ENCODE results near the gene DIP2C.

The DIP2C gene

DNA sequence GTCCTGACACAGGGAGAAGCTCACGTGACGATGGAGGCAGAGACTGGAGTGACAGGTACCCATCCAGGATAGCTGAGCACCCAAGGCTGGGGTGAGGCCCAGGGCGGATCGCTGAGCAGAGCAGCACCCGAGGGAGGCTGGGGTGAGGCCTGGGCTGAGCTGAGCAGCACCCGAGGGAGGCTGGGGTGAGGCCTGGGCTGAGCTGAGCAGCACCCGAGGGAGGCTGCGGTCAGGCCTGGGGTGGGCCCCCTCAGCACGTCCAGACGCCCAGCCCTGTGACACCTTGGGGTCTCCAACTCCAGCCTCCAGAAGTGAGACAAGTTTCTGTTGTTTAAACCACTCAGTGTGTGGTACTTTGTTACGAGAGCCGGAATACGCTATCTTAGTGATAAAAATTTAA is 318.0 kb downstream of the DIP2C start:
- ATAC-seq (ENCODE audit: insufficient read depth, low read depth) (no peak), DNase-seq (no peak)
- no peak overlapping the region for H3K27ac ChIP-seq (ENCODE audit: low read length)
- no peak overlapping the region for H3K9ac ChIP-seq (ENCODE audit: low read depth, low read length)
- no peak for TF ChIP-seq CTCF (IDR thresholded peaks at IDR 0.05; ENCODE audit: borderline replicate concordance, extremely low read depth, low read length, poor library complexity, severe bottlenecking)
- TF ChIP-seq EZH2 (IDR thresholded peaks at IDR 0.05; ENCODE audit: borderline replicate concordance, low read depth, low read length, severe bottlenecking) = no peak
- H4K20me1 ChIP-seq (ENCODE audit: insufficient read depth, low read length) = no peaks in the 10 kb centered on the region
- H3K9me3 ChIP-seq (ENCODE audit: insufficient read depth, low read length, severe bottlenecking) = no peaks in the 10 kb centered on the region
- no peak overlapping the region for H2AFZ ChIP-seq (ENCODE audit: low read depth, low read length)
- H3K27me3 ChIP-seq (ENCODE audit: insufficient read depth, low read length, poor library complexity) = no peaks in the 10 kb centered on the region
- no peaks in the 10 kb centered on the region for H3K79me2 ChIP-seq (ENCODE audit: insufficient read depth, low read length)
- H3K4me2 ChIP-seq (ENCODE audit: insufficient read depth, low read length) = no peak overlapping the region
- H3K4me3 ChIP-seq (ENCODE audit: low read depth in 1 of 2, low read length in 2 of 2) = no peak overlapping the region
- no peaks in the 10 kb centered on the region for H3K36me3 ChIP-seq (ENCODE audit: insufficient read depth, low read length)
- H3K4me1 ChIP-seq (ENCODE audit: insufficient read depth, low read length) = peaks cover 28% of the 10 kb centered on the region

GRCh38 chr10:370449-370825 is 319.0 kb downstream of the DIP2C start:
- H3K27ac ChIP-seq (ENCODE audit: low read length) = no peak overlapping the region

GRCh38 chr10:369684-370448 is 319.6 kb downstream of the DIP2C start:
- H3K4me1 ChIP-seq (ENCODE audit: insufficient read depth, low read length) = peaks cover 28% of the 10 kb centered on the region
- ATAC-seq (ENCODE audit: insufficient read depth, low read depth) (no peak), DNase-seq (no peak)
- no peak overlapping the region for H3K9ac ChIP-seq (ENCODE audit: low read depth, low read length)
- no peaks in the 10 kb centered on the region for H3K9me3 ChIP-seq (ENCODE audit: insufficient read depth, low read length, severe bottlenecking)
- H4K20me1 ChIP-seq (ENCODE audit: insufficient read depth, low read length) = no peaks in the 10 kb centered on the region
- no peaks in the 10 kb centered on the region for H3K36me3 ChIP-seq (ENCODE audit: insufficient read depth, low read length)
- no peak overlapping the region for H2AFZ ChIP-seq (ENCODE audit: low read depth, low read length)
- TF ChIP-seq EZH2 (IDR thresholded peaks at IDR 0.05; ENCODE audit: borderline replicate concordance, low read depth, low read length, severe bottlenecking) (no peak), CTCF (IDR thresholded peaks at IDR 0.05; ENCODE audit: borderline replicate concordance, extremely low read depth, low read length, poor library complexity, severe bottlenecking) (no peak)
- no peak overlapping the region for H3K4me3 ChIP-seq (ENCODE audit: low read depth in 1 of 2, low read length in 2 of 2)
- no peaks in the 10 kb centered on the region for H3K27me3 ChIP-seq (ENCODE audit: insufficient read depth, low read length, poor library complexity)
- no peak overlapping the region for H3K27ac ChIP-seq (ENCODE audit: low read length)
- no peaks in the 10 kb centered on the region for H3K79me2 ChIP-seq (ENCODE audit: insufficient read depth, low read length)
- no peak overlapping the region for H3K4me2 ChIP-seq (ENCODE audit: insufficient read depth, low read length)

More at GRCh38 chr10:370449-370825, 319.0 kb downstream of the DIP2C start:
- no peak for TF ChIP-seq EZH2 (IDR thresholded peaks at IDR 0.05; ENCODE audit: borderline replicate concordance, low read depth, low read length, severe bottlenecking)
- TF ChIP-seq CTCF (IDR thresholded peaks at IDR 0.05; ENCODE audit: borderline replicate concordance, extremely low read depth, low read length, poor library complexity, severe bottlenecking) = no peak
- H2AFZ ChIP-seq (ENCODE audit: low read depth, low read length) = no peak overlapping the region
- H3K4me1 ChIP-seq (ENCODE audit: insufficient read depth, low read length) = peaks cover 28% of the 10 kb centered on the region
- no peaks in the 10 kb centered on the region for H4K20me1 ChIP-seq (ENCODE audit: insufficient read depth, low read length)
- H3K9me3 ChIP-seq (ENCODE audit: insufficient read depth, low read length, severe bottlenecking) = no peaks in the 10 kb centered on the region
- H3K27me3 ChIP-seq (ENCODE audit: insufficient read depth, low read length, poor library complexity) = no peaks in the 10 kb centered on the region
- H3K79me2 ChIP-seq (ENCODE audit: insufficient read depth, low read length) = no peaks in the 10 kb centered on the region
- no peaks in the 10 kb centered on the region for H3K36me3 ChIP-seq (ENCODE audit: insufficient read depth, low read length)
- DNase-seq (no peak), ATAC-seq (ENCODE audit: insufficient read depth, low read depth) (no peak)
- no peak overlapping the region for H3K4me2 ChIP-seq (ENCODE audit: insufficient read depth, low read length)
- no peak overlapping the region for H3K4me3 ChIP-seq (ENCODE audit: low read depth in 1 of 2, low read length in 2 of 2)
- H3K9ac ChIP-seq (ENCODE audit: low read depth, low read length) = no peak overlapping the region

Measured in DND-41 (cell line).